Measurements from ENCODE around the gene SIK3. TPM values are rescaled to one million over a fixed set of nuclear protein-coding genes. Genes with fewer than 3 reads are reported as not detected.
"Not testable (repeated sequence)": the region's sequence is repeated elsewhere in the genome, so short reads cannot be mapped to it uniquely, and the experiment has no call there.

The SIK3 gene
- 27.3 TPM for total RNA-seq

- DNase-seq (ENCODE audit: low spot score in 2 of 2), result peak; percentile 99
- no peak for FAIRE-seq
These were observed at the start of gene SIK3 for GRCh38 chr11:117098269-117099232. Gene SIK3 (minus strand): TSS chr11:117098428. CDS start chr11:117098415, 13 bp downstream.

GRCh38 chr11:117146521-117146920, 48.3 kb upstream of the SIK3 start:
- DNase-seq (ENCODE audit: low spot score in 2 of 2) (no peak), FAIRE-seq (no peak)

DNA sequence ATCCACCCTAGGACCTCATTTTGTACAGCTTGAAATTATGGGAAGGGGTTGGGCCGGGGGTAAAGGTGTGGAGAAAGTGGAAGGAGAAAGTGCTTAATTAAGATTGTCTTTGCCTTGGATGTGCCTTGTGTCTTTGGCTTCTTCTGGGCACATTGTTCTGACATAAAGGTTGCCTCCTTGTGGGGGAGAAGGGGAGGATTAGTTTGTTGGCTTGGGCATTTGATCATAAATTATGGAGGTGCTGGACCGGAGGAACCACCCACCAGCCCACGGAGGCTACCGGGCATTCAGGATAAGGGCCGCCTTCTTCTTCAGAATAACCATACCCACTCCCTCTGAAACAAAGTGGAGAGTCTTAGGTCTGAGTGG, 47.1 kb upstream of the SIK3 start:
- peak in 1 of 2 donors; percentile 33 for DNase-seq (ENCODE audit: low spot score in 2 of 2)
- FAIRE-seq, result no peak

- DNase-seq (ENCODE audit: low spot score in 2 of 2) (peak; percentile 73 to 88), FAIRE-seq (no peak)
These were observed 46.5 kb upstream of the SIK3 start for GRCh38 chr11:117144477-117145392.

DNA sequence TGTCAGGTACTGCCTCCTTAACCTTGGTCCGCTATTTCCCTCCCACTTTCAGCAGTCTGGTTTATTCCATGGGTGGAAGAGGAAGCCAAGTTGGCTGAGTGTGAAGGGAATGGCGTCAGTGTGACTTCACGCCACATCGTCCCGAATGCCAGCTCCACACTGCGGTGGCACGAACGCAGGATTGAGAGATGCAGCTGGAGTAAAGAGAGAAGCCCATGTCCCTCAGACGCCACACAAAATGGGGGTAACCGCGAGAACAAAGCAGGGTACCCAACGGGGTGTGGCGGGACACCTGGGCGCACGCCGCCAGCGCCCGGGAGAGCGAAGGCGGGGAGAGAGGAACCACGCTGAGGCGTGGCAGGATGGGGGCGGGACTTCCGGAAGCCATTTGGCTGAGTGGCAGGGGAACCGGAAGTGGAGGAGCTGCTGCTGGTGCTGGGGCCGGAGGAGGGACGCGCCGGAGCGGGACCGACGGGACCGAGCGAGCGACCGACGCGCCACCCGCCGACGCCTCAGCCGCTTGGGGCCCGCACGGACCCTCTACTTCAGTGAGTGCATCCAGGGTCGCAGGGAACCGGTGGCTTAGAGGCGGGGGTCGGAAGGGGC, 45.7 kb upstream of the SIK3 start, which contains the start of gene PAFAH1B2:
PAFAH1B2 (plus strand) TSS at position 417 of the 606 bp plus-strand sequence. CDS start 8,161 bp downstream, outside the sequence.
- FAIRE-seq, result no peak

DNA sequence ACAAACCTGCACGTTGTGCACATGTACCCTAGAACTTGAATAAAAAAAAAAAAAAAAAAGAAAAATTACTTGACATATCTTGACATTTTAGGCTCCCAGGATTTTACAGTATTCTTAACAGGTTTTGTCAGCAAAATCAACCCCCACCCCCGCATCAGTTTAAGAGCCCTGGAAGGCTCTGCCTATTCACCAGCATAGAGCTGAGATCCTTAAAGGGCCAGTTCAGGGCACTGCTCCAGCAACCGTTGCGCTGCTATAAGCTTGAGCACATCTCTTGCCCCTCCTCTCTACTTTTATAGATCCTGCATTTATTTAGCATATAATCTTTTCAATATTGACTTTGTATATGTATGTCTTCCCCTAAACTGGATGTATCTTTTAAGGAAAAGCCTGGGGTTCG, 45.2 kb upstream of the SIK3 start:
- DNase-seq (ENCODE audit: low spot score in 2 of 2), result peak; percentile 44
- FAIRE-seq, result no peak

More for the DNA sequence above, 45.7 kb upstream of the SIK3 start, which contains the start of gene PAFAH1B2:
- peak; percentile 96 to 97 for DNase-seq (ENCODE audit: low spot score in 2 of 2)

GRCh38 chr11:117137223-117138086, 39.2 kb upstream of the SIK3 start:
- FAIRE-seq; DNase-seq (ENCODE audit: low spot score in 2 of 2): not testable (repeated sequence)

DNA sequence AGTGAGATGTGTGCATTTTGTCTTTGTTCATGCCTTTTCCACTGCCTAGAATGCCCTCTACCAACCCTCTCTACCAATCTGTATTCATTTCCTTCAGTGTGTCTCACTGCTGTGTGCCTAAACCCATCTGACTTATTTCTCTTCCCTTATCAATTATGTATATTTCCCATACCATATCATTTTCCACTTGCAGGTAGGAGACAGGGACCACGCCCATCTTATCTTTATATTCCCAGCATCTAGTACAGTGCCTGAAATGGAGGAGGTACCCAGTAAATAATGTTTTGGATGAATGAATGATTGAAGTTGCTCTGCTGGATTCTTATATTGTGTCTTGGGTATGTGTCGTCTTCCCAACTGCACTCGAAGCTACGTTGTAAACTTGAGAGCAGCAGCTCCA, 36.8 kb upstream of the SIK3 start:
- not testable (repeated sequence) for FAIRE-seq; DNase-seq (ENCODE audit: low spot score in 2 of 2)

DNA sequence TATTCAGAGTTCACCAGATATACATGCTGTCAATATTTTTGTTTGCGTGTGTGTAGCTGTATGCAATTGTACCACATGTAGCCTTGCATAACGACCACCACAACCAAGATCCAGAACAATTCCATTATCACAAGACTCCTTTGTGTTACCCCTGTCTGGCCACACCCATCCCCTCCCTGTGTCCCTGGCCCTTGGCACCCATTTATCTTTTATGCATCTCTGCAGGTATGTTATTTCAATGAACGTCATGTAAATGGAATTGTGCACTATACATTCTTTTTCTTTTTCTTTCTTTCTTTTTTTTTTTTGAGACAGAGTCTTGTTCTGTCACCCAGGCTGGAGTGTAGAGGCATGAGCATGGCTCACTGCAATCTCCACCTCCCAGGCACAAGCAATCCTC, 36.2 kb upstream of the SIK3 start:
- DNase-seq (ENCODE audit: low spot score in 2 of 2), result no peak
- no peak for FAIRE-seq

DNA sequence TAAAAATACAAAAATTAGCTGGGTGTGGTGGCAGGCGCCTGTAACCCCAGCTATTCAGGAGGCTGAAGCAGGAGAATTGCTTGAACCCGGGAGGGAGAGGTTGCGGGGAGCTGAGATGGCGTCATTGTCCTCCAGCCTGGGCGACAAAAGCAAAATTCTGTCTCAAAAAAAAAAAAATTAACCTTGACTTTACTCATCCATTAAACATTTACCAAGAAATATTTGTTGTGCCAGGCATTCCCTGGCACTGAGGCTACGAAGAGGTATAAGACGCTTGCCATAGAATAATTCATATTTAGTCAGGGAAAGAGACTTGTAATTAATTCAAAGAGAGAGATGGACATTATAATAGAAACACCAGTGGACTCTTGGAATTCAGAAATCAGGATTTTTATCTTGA, 32.7 kb upstream of the SIK3 start:
- no peak for DNase-seq (ENCODE audit: low spot score in 2 of 2)
- no peak for FAIRE-seq

GRCh38 chr11:117130396-117130795, 32.2 kb upstream of the SIK3 start:
- FAIRE-seq; DNase-seq (ENCODE audit: low spot score in 2 of 2): not testable (repeated sequence)

DNA sequence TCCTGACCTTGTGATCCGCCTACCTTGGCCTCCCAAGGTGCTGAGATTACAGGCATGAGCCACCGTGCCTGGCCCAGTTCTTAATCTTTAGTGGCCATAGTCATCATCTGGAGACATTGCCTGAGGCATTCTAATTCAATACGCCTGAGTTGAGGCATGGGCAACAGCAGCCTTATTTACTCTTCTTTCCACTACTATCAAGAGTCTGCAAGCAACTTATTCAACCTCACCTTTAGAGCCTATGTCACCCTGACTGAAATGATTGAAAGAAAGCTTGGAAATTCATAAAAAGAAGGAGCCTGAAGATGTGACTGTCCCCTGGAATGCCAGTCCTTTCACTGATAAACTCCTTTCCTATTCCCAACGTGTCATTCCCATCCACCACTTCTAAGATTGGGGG, 30.1 kb upstream of the SIK3 start:
- DNase-seq (ENCODE audit: low spot score in 2 of 2) (no peak), FAIRE-seq (no peak)

- FAIRE-seq (no peak), DNase-seq (ENCODE audit: low spot score in 2 of 2) (no peak)
These were observed 29.1 kb upstream of the SIK3 start for GRCh38 chr11:117127171-117127901.

GRCh38 chr11:117126223-117126965, 28.2 kb upstream of the SIK3 start:
- DNase-seq (ENCODE audit: low spot score in 2 of 2), result peak; percentile 38 to 52
- FAIRE-seq, result no peak

GRCh38 chr11:117122556-117122955, 24.3 kb upstream of the SIK3 start:
- no peak for FAIRE-seq
- DNase-seq (ENCODE audit: low spot score in 2 of 2), result no peak

DNA sequence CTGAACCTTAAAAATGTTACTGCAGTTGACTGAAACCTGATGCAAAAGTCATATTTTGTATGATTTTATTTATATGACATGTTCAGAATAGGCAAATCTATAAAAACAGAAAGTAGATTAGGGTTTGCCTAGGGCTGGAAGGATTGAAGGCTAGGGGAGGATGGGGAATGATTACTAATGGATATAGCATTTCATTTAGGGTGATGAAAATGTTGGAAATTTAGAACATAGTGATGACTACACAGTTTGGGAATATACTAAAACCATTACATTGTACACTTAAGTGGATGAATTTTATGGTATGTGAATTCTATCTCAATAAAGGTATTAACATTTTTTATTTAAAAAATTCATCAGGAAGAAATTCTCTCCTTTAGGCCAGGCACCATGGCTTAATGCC, 22.9 kb upstream of the SIK3 start:
- DNase-seq (ENCODE audit: low spot score in 2 of 2) (no peak), FAIRE-seq (no peak)

DNA sequence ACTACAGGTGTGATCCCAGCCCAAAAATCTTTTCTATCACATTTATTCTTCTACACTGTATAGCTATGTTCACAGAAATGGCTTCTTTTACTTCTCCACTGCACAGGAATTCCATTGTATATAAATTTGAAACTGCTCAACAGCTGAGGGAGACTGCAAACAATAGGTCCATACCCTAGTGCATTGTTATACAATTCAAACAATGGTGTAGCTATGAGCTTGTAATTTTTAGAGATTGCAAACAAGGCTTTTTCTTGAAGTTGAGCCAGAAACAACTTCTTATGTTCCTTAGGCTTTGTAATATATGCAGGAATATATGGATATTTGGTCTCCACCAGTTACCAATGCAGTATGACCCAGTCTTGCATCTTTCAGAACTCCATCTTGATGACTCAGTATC, 19.5 kb upstream of the SIK3 start:
- no peak for DNase-seq (ENCODE audit: low spot score in 2 of 2)
- no peak for FAIRE-seq

GRCh38 chr11:117112939-117113338, 14.7 kb upstream of the SIK3 start:
- DNase-seq (ENCODE audit: low spot score in 2 of 2); FAIRE-seq: not testable (repeated sequence)
